ENCODE measurements around the gene MRPS26. TPM values are rescaled to one million over a fixed set of nuclear protein-coding genes. Genes with fewer than 3 reads are reported as not detected.

The MRPS26 gene
- total and polyA plus RNA-seq, 2 experiments from 2014 or later: 89.2 to 174 TPM

- H3K27me3 ChIP-seq: no peaks in the 10 kb centered on the region
- no peak overlapping the region for H3K27ac ChIP-seq
- TF ChIP-seq, protein P1, sequence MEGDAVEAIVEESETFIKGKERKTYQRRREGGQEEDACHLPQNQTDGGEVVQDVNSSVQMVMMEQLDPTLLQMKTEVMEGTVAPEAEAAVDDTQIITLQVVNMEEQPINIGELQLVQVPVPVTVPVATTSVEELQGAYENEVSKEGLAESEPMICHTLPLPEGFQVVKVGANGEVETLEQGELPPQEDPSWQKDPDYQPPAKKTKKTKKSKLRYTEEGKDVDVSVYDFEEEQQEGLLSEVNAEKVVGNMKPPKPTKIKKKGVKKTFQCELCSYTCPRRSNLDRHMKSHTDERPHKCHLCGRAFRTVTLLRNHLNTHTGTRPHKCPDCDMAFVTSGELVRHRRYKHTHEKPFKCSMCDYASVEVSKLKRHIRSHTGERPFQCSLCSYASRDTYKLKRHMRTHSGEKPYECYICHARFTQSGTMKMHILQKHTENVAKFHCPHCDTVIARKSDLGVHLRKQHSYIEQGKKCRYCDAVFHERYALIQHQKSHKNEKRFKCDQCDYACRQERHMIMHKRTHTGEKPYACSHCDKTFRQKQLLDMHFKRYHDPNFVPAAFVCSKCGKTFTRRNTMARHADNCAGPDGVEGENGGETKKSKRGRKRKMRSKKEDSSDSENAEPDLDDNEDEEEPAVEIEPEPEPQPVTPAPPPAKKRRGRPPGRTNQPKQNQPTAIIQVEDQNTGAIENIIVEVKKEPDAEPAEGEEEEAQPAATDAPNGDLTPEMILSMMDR (IDR thresholded peaks at IDR 0.05; ENCODE audit: poor library complexity): no peak
- TF ChIP-seq EZH2phosphoT487 (IDR thresholded peaks at IDR 0.05; ENCODE audit: low read depth, severe bottlenecking, unreplicated experiment) (no peak), EZH2 (IDR thresholded peaks at IDR 0.05; ENCODE audit: borderline replicate concordance) (no peak)
- H3K36me3 ChIP-seq (replicated peaks; ENCODE audit: insufficient read depth, low read depth): no peaks in the 10 kb centered on the region
- no peak overlapping the region for H3K4me2 ChIP-seq
- no peak overlapping the region for H2AFZ ChIP-seq
- H3K79me2 ChIP-seq: no peaks in the 10 kb centered on the region
- H3K9me2 ChIP-seq (replicated peaks; ENCODE audit: insufficient read depth): no peaks in the 10 kb centered on the region
- no peak for DNase-seq (ENCODE audit: low spot score)
- no peak overlapping the region for H3K4me3 ChIP-seq
- no peaks in the 10 kb centered on the region for H4K20me1 ChIP-seq (ENCODE audit: insufficient read depth, poor library complexity, severe bottlenecking)
- WGBS (ENCODE audit: low lambda C conversion rate, missing lambda C conversion rate): 93% methylated on average over 3 of the region's 3 CpGs
- H3K9me3 ChIP-seq (ENCODE audit: low read depth): no peaks in the 10 kb centered on the region
- no peaks in the 10 kb centered on the region for H3K4me1 ChIP-seq (ENCODE audit: insufficient read depth)
These were observed 14.2 kb upstream of the MRPS26 start for GRCh38 chr20:3031524-3032147.

DNA sequence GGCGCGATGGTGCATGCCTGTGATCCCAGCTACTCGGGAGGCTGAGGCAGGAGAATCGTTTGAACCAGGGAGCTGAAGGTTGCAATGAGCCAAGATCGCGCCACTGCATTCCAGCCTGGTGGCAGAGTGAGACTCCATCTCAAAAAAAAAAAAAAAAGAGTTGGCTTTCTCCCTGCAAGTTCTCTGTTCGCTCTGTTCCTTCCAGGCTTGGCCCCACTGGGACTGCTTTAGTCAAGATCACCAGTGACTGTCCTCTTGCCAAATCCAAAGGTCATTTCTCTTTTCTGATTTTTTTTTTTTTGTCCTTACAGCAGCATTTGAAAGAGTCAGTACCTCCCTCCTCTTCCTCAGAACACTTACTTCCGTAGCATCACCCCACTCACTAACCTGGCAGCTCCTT is 13.2 kb upstream of the MRPS26 start:
- H3K36me3 ChIP-seq (replicated peaks; ENCODE audit: insufficient read depth, low read depth): no peaks in the 10 kb centered on the region
- no peak overlapping the region for H3K4me2 ChIP-seq

GRCh38 chr20:3037654-3038053 is 8.2 kb upstream of the MRPS26 start:
- H4K20me1 ChIP-seq (ENCODE audit: insufficient read depth, poor library complexity, severe bottlenecking): no peaks in the 10 kb centered on the region
- no peak overlapping the region for H3K4me2 ChIP-seq
- no peak overlapping the region for H3K4me3 ChIP-seq
- H3K9me3 ChIP-seq (ENCODE audit: low read depth): no peaks in the 10 kb centered on the region
- TF ChIP-seq EZH2phosphoT487 (IDR thresholded peaks at IDR 0.05; ENCODE audit: low read depth, severe bottlenecking, unreplicated experiment) (no peak), EZH2 (IDR thresholded peaks at IDR 0.05; ENCODE audit: borderline replicate concordance) (no peak)
- TF ChIP-seq, protein P1 (IDR thresholded peaks at IDR 0.05; ENCODE audit: poor library complexity): no peak
- no peak overlapping the region for H3K27ac ChIP-seq
- H3K36me3 ChIP-seq (replicated peaks; ENCODE audit: insufficient read depth, low read depth): no peaks in the 10 kb centered on the region
- no peaks in the 10 kb centered on the region for H3K27me3 ChIP-seq
- DNase-seq (ENCODE audit: low spot score): no peak
- no peaks in the 10 kb centered on the region for H3K9me2 ChIP-seq (replicated peaks; ENCODE audit: insufficient read depth)
- H3K4me1 ChIP-seq (ENCODE audit: insufficient read depth): peaks cover 12% of the 10 kb centered on the region
- WGBS (ENCODE audit: low lambda C conversion rate, missing lambda C conversion rate): 82% methylated on average over 3 of the region's 3 CpGs
- no peaks in the 10 kb centered on the region for H3K79me2 ChIP-seq
- no peak overlapping the region for H2AFZ ChIP-seq

More for the DNA sequence above, 13.2 kb upstream of the MRPS26 start:
- 95% methylated on average over 8 of the region's 8 CpGs for whole genome bisulfite sequencing (ENCODE audit: low lambda C conversion rate, missing lambda C conversion rate)
- Histone ChIP-seq H3K4me3 (no peak overlapping the region), H3K9me3 (ENCODE audit: low read depth) (no peaks in the 10 kb centered on the region), H3K27ac (no peak overlapping the region), H4K20me1 (ENCODE audit: insufficient read depth, poor library complexity, severe bottlenecking) (no peaks in the 10 kb centered on the region), H2AFZ (no peak overlapping the region), H3K27me3 (no peaks in the 10 kb centered on the region), H3K4me1 (ENCODE audit: insufficient read depth) (no peaks in the 10 kb centered on the region), H3K9me2 (replicated peaks; ENCODE audit: insufficient read depth) (no peaks in the 10 kb centered on the region), H3K79me2 (no peaks in the 10 kb centered on the region)
- TF ChIP-seq EZH2 (IDR thresholded peaks at IDR 0.05; ENCODE audit: borderline replicate concordance) (no peak), EZH2phosphoT487 (IDR thresholded peaks at IDR 0.05; ENCODE audit: low read depth, severe bottlenecking, unreplicated experiment) (no peak)
- TF ChIP-seq, protein P1 (IDR thresholded peaks at IDR 0.05; ENCODE audit: poor library complexity): no peak
- DNase-seq (ENCODE audit: low spot score): no peak

Data from hepatocyte (in vitro differentiated cells).